GM21515 (cell line): Measurements from ENCODE around the gene MTRR.
A peak's percentile ranks its signal among the peaks of the same experiment; 100 is the strongest.

Experiments
- ATAC-seq: cut with Tn5 transposase; IDR thresholded peaks from one replicate; pipeline ENCODE4 v1.9.1; 2021; ENCODE audit not compliant: unreplicated experiment

Gene MTRR

GRCh38 chr5:7856855-7857254 lies 12.1 kb upstream of the MTRR start:
- ATAC-seq, result no peak

GRCh38 chr5:7857361-7857760 lies 11.6 kb upstream of the MTRR start:
- no peak for ATAC-seq

DNA sequence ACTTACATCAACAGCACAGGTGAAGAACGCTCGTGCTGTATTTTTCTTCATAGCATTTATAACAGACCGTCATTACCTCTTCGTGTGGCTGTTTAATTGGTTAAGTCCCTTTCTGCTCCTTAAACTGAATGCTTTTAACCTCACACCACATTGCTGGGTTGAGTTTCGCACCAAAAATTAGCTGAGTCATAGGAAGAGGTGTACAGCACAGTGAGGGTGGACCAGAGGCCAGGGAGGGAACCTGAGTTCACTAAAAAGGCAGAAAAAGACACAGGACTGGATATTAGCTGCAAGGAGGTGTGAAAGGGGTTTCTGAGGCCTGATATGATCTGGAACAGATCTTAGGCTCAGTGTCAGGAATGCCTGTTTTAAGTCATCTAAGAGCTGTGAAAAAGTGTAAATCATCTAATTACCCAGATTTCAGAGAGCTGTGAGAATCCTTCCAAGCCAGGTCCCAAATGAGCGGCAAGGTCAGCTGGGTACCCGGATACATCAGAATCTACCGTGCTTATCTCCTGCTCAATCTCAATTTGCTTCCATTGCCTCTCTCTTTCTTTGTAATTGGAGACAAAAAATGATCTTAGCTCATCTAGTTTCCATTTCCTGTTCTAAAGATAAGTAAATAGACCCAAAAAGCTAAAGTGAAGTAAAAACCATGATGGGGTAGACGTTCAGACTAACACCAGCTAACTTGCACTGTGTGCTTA lies 10.9 kb upstream of the MTRR start:
- no peak for ATAC-seq

GRCh38 chr5:7866196-7866595 lies 2.8 kb upstream of the MTRR start:
- ATAC-seq, result no peak

- ATAC-seq, result no peak
These were observed 1.7 kb upstream of the MTRR start for GRCh38 chr5:7867260-7867659.

- ATAC-seq, result no peak
These were observed 548 bp upstream of the MTRR start for GRCh38 chr5:7868427-7868772.

DNA sequence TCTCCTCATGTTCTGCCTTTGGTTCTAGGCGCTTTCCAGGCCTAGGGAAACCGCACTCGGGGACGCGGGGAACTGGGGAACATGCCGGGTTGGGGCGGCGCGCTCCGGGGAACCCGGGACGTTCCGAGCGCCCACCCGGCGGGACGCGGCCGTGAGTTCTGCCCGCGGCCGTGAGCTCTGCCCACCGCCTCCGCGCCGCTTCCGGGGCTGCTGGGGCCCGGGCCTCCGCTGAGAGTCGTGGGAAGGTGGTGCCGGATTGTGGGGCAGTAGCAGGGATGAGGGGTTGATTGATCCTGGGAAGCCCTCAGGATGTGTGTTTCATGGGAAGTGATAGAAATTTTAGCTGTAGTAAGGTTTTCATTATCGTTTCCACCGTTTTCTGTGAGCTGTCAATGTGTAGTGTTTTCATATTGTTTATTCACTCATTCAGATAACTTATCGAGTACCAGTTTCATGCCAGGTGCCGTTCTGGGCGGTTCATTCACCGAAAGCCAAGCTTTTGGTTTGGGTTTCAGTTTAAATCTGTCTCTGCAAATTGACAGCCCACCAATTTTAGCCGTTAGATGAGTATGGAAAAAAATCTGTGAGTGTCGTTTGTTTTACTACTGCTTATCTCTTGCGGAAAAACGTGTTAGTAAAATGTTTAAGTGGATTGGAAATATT lies 657 bp downstream of the MTRR start:
- peak; percentile 22 for ATAC-seq

- peak; percentile 29 for ATAC-seq
These were observed 2.7 kb downstream of the MTRR start for GRCh38 chr5:7871653-7872052.

GRCh38 chr5:7872517-7873130 lies 3.7 kb downstream of the MTRR start:
- no peak for ATAC-seq

- no peak for ATAC-seq
These were observed 4.3 kb downstream of the MTRR start for GRCh38 chr5:7873216-7873615.

DNA sequence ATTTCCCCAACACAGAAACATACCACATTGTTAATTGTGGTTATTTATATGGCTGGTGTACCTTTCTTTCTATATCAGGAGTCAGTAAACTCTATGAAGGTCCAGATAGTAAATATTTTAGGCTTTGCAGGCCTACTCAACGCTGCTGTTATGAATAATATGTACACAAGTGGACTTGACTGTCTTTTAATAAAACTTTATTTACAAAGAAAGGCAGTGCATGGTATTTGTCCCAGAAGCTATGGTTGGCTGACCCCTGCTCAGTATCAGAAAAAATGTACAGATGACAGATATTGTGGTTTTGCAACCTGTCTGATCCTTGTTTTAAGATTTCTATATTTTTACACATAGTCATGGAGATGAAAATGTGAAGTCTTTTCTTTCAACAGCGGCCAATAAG lies 5.7 kb downstream of the MTRR start:
- no peak for ATAC-seq

DNA sequence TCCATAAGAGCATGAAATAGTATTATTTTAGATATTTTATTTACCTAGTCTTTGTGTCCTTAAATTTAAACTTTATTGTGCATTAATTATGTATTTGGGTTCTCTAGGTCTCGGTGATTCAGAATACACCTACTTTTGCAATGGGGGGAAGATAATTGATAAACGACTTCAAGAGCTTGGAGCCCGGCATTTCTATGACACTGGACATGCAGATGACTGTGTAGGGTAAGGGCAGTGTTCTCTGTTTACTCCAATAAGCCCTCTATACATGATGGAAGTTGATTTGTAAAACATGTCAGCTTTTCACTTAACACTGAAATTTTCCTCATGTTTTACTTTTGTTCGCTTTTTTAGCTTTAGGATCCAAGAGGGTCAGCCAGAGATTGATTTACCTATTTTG lies 6.2 kb downstream of the MTRR start:
- ATAC-seq, result no peak

- peak; percentile 36 for ATAC-seq
These were observed 7.9 kb downstream of the MTRR start for GRCh38 chr5:7876867-7877266.

GRCh38 chr5:7877851-7878250 lies 8.9 kb downstream of the MTRR start:
- no peak for ATAC-seq

DNA sequence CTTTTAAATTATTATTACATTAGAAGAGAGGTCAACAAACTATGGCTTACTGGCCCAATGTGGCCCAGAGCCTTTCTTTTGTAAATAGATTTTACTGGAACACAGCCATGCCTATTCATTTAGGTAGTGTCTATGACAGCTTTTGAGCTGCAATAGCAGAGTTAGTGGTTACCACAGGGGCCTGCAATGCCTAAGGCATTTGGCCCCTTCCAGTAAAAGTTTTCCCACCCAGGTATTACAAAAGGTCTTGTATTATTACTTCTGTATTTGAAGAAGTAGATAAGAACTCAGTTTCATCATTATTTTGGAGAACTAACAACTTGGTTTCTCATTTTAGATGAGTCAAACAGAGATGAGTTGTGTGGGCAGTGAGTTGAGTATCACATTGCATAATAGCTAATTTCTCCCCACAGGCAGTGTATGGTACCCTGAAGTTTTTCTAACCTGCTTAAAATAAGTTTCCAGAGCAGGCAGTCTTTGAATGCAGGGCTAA lies 9.5 kb downstream of the MTRR start:
- ATAC-seq, result peak; percentile 94

DNA sequence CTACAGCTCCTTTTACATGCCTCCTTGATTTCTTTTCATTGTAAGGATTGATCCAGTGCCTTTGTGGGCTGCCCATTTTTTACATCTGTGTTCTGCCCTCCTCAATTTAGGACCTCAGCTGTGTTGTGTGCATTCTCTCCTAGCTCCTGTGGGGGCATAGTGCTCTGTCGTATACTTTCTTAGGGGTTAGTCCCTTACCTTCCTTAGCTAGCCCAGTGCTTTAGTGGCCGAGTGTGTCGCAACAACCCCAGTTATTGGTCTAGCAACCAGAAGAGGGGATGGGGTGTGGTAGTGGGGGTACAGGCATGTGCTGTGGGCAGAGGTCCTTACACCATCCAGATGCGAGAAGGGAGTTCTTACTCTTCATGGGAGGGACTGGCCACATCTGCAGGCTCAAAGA lies 12.1 kb downstream of the MTRR start:
- ATAC-seq, result no peak

GRCh38 chr5:7881816-7882215 lies 12.9 kb downstream of the MTRR start:
- no peak for ATAC-seq

GRCh38 chr5:7882926-7883325 lies 14.0 kb downstream of the MTRR start:
- ATAC-seq, result no peak

DNA sequence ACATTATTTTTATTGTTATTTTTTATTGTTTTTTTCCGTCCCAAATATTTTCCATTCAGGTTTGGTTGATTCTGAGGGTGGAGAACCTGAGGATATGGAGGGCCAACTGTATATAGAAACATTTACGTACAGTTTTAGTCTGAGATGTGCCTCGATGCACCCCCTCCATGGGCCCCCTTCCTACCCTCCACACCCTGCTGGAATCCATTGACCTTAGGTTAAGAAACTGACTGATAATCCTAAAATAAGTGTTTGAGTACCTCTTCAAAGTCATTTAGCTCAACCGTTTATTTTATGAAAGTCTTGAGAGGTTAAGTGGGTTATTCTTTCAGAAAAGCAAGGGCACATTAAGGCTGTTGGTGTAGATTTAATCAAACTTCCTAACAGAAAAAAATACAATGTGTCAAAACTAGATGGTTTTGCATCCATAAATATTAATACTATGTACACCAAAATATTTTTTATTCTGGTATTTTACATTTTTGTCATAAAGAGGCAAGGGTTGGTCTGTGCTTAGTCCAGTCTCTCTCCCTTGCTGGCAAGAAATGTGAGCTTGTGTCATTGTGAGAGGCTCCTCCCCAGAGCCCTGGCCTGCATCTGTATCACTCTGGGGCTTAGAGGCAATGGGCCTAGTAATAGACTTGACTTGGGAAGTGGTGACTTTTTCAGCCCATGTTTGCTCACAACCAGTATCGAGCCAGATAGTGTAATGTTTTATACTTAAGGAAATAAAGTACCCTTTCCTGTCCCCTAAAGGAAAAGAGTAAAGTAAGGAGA lies 15.7 kb downstream of the MTRR start:
- no peak for ATAC-seq

- ATAC-seq, result no peak
These were observed 18.0 kb downstream of the MTRR start for GRCh38 chr5:7886849-7887475.

DNA sequence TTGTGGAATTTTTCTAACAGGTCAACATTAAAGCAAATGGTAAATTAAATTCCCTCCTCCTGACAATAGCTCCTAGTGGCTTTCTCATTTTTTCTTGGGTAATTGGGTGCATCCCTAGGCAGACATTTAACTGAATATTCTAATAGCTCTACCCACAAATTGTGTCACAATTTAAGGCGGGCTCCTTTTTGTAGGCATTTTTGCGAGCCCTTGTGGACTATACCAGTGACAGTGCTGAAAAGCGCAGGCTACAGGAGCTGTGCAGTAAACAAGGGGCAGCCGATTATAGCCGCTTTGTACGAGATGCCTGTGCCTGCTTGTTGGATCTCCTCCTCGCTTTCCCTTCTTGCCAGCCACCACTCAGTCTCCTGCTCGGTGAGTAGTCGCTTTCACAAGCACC lies 20.0 kb downstream of the MTRR start:
- ATAC-seq, result no peak
